ENCODE results near the gene GGCX. TPM values are rescaled to one million over a fixed set of nuclear protein-coding genes. Genes with fewer than 3 reads are reported as not detected.

The GGCX gene
- total RNA-seq: 10 to 100 TPM; 28.4 to 38.4 TPM

- Histone ChIP-seq H3K36me3 (peaks cover 3% of the 10 kb centered on the region), H3K4me1 (ENCODE audit: control insufficient read depth in 1 of 2, low read depth in 2 of 2) (peaks cover 9 to 22% of the 10 kb centered on the region in 2 donors), H3K27me3 (replicated peaks; ENCODE audit: insufficient read depth) (no peaks in the 10 kb centered on the region), H3K27ac (peak within 1 kb of the TSS; percentile 74 to 85), H3K9me3 (no peaks in the 10 kb centered on the region), H3K4me3 (peak within 1 kb of the TSS; percentile 98)
- peak; percentile 94 for ATAC-seq (ENCODE audit: insufficient number of reproducible peaks, low FRiP score, low read depth)
- peak; percentile 34 for TF ChIP-seq CTCF (IDR thresholded peaks at IDR 0.05)
- DNase-seq (ENCODE audit: low spot score): peak; percentile 81
These were observed at the start of gene GGCX for GRCh38 chr2:85561280-85562212. Gene GGCX (minus strand): TSS chr2:85561493. CDS start chr2:85561428, 65 bp downstream.

GRCh38 chr2:85607268-85608215, 46.2 kb upstream of the GGCX start:
- no peak for DNase-seq (ENCODE audit: low spot score)
- H3K4me3 ChIP-seq: no peak overlapping the region
- ATAC-seq (ENCODE audit: insufficient number of reproducible peaks, low FRiP score, low read depth): no peak
- no peaks in the 10 kb centered on the region for H3K27me3 ChIP-seq (replicated peaks; ENCODE audit: insufficient read depth)
- peaks cover 38 to 70% of the 10 kb centered on the region in 2 donors for H3K4me1 ChIP-seq (ENCODE audit: control insufficient read depth in 1 of 2, low read depth in 2 of 2)
- H3K9me3 ChIP-seq: no peaks in the 10 kb centered on the region
- peak overlapping the region; percentile 16 to 85 for H3K27ac ChIP-seq
- peaks cover 4% of the 10 kb centered on the region for H3K36me3 ChIP-seq
- TF ChIP-seq CTCF (IDR thresholded peaks at IDR 0.05): no peak

GRCh38 chr2:85606116-85606455, 44.8 kb upstream of the GGCX start:
- peak overlapping the region; percentile 60 to 85 for H3K27ac ChIP-seq
- ATAC-seq (ENCODE audit: insufficient number of reproducible peaks, low FRiP score, low read depth): no peak
- peaks cover 4% of the 10 kb centered on the region for H3K36me3 ChIP-seq

GRCh38 chr2:85605406-85606115, 44.3 kb upstream of the GGCX start:
- no peak for TF ChIP-seq CTCF (IDR thresholded peaks at IDR 0.05)
- no peaks in the 10 kb centered on the region for H3K27me3 ChIP-seq (replicated peaks; ENCODE audit: insufficient read depth)
- peak overlapping the region; percentile 31 for H3K4me3 ChIP-seq
- H3K36me3 ChIP-seq: peaks cover 4% of the 10 kb centered on the region
- H3K9me3 ChIP-seq: no peaks in the 10 kb centered on the region
- DNase-seq (ENCODE audit: low spot score): no peak
- ATAC-seq (ENCODE audit: insufficient number of reproducible peaks, low FRiP score, low read depth): no peak
- peaks cover 39 to 77% of the 10 kb centered on the region in 2 donors for H3K4me1 ChIP-seq (ENCODE audit: control insufficient read depth in 1 of 2, low read depth in 2 of 2)
- H3K27ac ChIP-seq: peak overlapping the region; percentile 60 to 85

More at GRCh38 chr2:85606116-85606455, 44.8 kb upstream of the GGCX start:
- H3K4me1 ChIP-seq (ENCODE audit: control insufficient read depth in 1 of 2, low read depth in 2 of 2): peaks cover 42 to 77% of the 10 kb centered on the region in 2 donors
- H3K9me3 ChIP-seq: no peaks in the 10 kb centered on the region
- H3K4me3 ChIP-seq: peak overlapping the region; percentile 31
- H3K27me3 ChIP-seq (replicated peaks; ENCODE audit: insufficient read depth): no peaks in the 10 kb centered on the region
- DNase-seq (ENCODE audit: low spot score): no peak
- no peak for TF ChIP-seq CTCF (IDR thresholded peaks at IDR 0.05)
